Naive thymus-derived CD4-positive, alpha-beta T cell (primary cell): ENCODE data around the gene AGPAT4. TPM values are rescaled to one million over a fixed set of nuclear protein-coding genes. Genes with fewer than 3 reads are reported as not detected.

Experiments used
- ATAC-seq: fragments of 150-1000 bp; cut with Tn5 transposase; 2 replicates; pipeline ENCODE4 v1.10.0; 2021; ENCODE audit warnings: mild to moderate bottlenecking, moderate library complexity
- CTCF ChIA-PET: fragments of 350-600 bp; sonication (Branson Sonifier 250); formaldehyde crosslinking; loops from one replicate; lab custom pipeline; 2021; ENCODE audit warnings: antibody characterized with exemption; lab: Charles Lee
- POLR2A ChIA-PET: fragments of 350-600 bp; sonication (Branson Sonifier 250); formaldehyde crosslinking; loops from one replicate; lab custom pipeline; 2021; ENCODE audit warnings: antibody characterized with exemption, inconsistent platforms; lab: Charles Lee
- DNase-seq, 9 donors: peaks; one replicate each; pipeline versions ENCODE4 v3.0.0 to v3.0.0-alpha.2; 2020 to 2022; ENCODE audit warnings: mixed read lengths in 1 of 9
- H3K27ac ChIP-seq: one replicate; pipeline ENCODE4 v1.7.0; 2013; ENCODE audit warnings: mild to moderate bottlenecking, low read depth, low read length, moderate library complexity
- H3K27me3 ChIP-seq, 2 donors: one replicate each; pipeline ENCODE4 v1.7.0; 2013; ENCODE audit warnings: low read length in 2 of 2, mild to moderate bottlenecking in 2 of 2, moderate library complexity in 2 of 2; ENCODE audit not compliant: control insufficient read depth in 2 of 2, insufficient read depth in 2 of 2
- H3K36me3 ChIP-seq, 3 experiments: 1 replicate in 2 of 3; 2 replicates in 1 of 3; pipeline ENCODE4 v1.7.0; 2013; ENCODE audit warnings: low read length in 3 of 3, mild to moderate bottlenecking in 3 of 3, moderate library complexity in 1 of 3; ENCODE audit not compliant: insufficient read depth in 3 of 3, control insufficient read depth in 2 of 3
- H3K4me1 ChIP-seq, 2 donors: one replicate each; pipeline ENCODE4 v1.7.0; 2013; ENCODE audit warnings: low read length in 2 of 2, mild to moderate bottlenecking in 2 of 2, moderate library complexity in 1 of 2; ENCODE audit not compliant: control insufficient read depth in 2 of 2, insufficient read depth in 2 of 2
- H3K4me3 ChIP-seq: 2 replicates; pipeline ENCODE4 v1.7.0; 2013; ENCODE audit warnings: mild to moderate bottlenecking, low read length
- H3K9me3 ChIP-seq, 3 experiments: 1 replicate in 2 of 3; 2 replicates in 1 of 3; pipeline ENCODE4 v1.7.0; 2013; ENCODE audit warnings: low read length in 3 of 3; ENCODE audit not compliant: control insufficient read depth in 2 of 3
- H3K27ac Mint-ChIP-seq, 9 donors: one replicate each; pipeline ENCODE4 v1.8.0; 2020 to 2022; ENCODE audit warnings: mixed read lengths in 9 of 9, mild to moderate bottlenecking in 8 of 9, moderate library complexity in 5 of 9, inconsistent platforms in 2 of 9
- H3K27me3 Mint-ChIP-seq, 5 donors: one replicate each; pipeline ENCODE4 v1.8.0; 2021 to 2022; ENCODE audit warnings: mixed read lengths in 5 of 5, mild to moderate bottlenecking in 1 of 5
- H3K36me3 Mint-ChIP-seq, 5 donors: one replicate each; pipeline ENCODE4 v1.8.0; 2020 to 2022; ENCODE audit warnings: mixed read lengths in 5 of 5, mild to moderate bottlenecking in 3 of 5, inconsistent platforms in 1 of 5
- H3K4me1 Mint-ChIP-seq, 7 donors: one replicate each; pipeline ENCODE4 v1.8.0; 2020 to 2022; ENCODE audit warnings: mixed read lengths in 7 of 7, mild to moderate bottlenecking in 3 of 7, inconsistent platforms in 1 of 7
- H3K4me3 Mint-ChIP-seq, 10 donors: one replicate each; pipeline ENCODE4 v1.8.0; 2020 to 2022; ENCODE audit warnings: mild to moderate bottlenecking in 10 of 10, mixed read lengths in 10 of 10, moderate library complexity in 6 of 10, inconsistent platforms in 2 of 10
- H3K9me3 Mint-ChIP-seq, 11 donors: one replicate each; pipeline ENCODE4 v1.8.0; 2020 to 2022; ENCODE audit warnings: mixed read lengths in 11 of 11, mild to moderate bottlenecking in 4 of 11, inconsistent platforms in 1 of 11, moderate library complexity in 1 of 11
- intact Hi-C, 2 donors: fragments of 100-400 bp; cut with micrococcal nuclease; formaldehyde crosslinking; loops; one replicate each; pipeline ENCODE4 v1.15.1; 2023
- polyA plus RNA-seq, 2 donors: library from polyadenylated mRNA; unstranded; fragments of 300-500 nt; fragmentation: Illumina TruSeq; gene quantifications; one replicate each; pipeline ENCODE4 v1.2.3, GENCODE V29; 2021
- total RNA-seq, 6 experiments: library from RNA in 5 of 6; stranded (reverse) in 5 of 6; gene quantifications; 1 replicate in 5 of 6; 2 replicates in 1 of 6; pipeline ENCODE4 v1.2.3 and lab custom pipeline; 2021 to 2026

AGPAT4 gene
- total and polyA plus RNA-seq, 7 experiments from 2014 or later, result 1.1 to 16.2 (median 2.4) TPM

DNA sequence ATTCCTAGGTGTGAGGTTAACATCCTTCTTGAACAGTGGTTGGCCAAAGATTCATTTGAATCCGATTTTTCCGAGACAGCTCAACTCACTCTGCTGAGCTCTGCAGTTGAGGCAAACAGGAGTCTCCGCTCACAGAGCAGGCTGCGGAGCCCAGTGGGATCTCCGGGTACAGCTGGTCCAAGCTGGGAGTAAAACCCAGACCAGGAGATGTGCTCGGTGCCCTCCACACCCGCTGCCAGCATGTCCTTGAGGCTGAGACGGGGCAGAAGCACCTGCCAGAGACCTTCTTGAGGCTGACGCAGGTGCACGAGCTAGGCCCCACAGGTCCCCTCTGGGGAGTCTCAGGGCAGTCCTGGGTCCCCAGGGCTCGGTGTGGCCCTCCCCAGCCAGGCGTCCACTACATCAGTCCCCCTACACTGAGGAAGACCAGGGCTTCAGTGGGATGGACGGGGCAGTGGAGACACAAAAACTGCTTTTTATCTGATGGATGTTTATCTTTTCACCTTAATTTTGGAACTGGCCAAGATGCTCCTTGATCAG lies 119.0 kb downstream of the AGPAT4 start:
- Histone ChIP-seq H3K36me3 (no peaks in the 10 kb centered on the region), H3K27me3 (no peaks in the 10 kb centered on the region), H3K27ac (no peak overlapping the region), H3K9me3 (no peaks in the 10 kb centered on the region), H3K4me1 (no peaks in the 10 kb centered on the region), H3K4me3 (no peak overlapping the region)
- Mint-ChIP-seq H3K27me3 (no peaks in the 10 kb centered on the region), H3K4me3 (no peak overlapping the region), H3K36me3 (peaks cover 0 to 20% (median 15%) of the 10 kb centered on the region in 5 donors), H3K4me1 (no peaks in the 10 kb centered on the region), H3K27ac (no peak overlapping the region), H3K9me3 (peaks cover 0 to 17% (median 5%) of the 10 kb centered on the region in 11 donors)
- intact Hi-C loops, result no loop called here
- DNase-seq (no peak), ATAC-seq (no peak)
- CTCF ChIA-PET, result no interaction called here
- POLR2A ChIA-PET, result no interaction called here

DNA sequence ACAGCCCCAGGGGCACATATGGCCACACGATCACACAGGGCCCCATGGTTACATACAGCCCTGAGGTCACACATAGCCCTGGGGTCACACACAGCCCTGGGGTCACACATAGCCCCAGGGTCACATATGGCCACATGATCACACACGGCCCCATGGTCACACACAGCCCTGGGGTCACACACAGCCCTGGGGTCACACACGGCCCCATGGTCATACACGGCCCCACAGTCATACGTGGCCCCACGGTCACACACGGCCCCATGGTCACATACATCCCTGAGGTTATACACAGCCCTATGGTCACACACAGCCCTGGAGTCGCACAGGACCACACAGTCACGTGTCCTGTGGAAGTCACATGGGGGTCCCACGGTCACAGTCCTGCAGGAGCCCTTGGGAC lies 120.1 kb downstream of the AGPAT4 start:
- peaks cover 0 to 17% (median 11%) of the 10 kb centered on the region in 5 donors for H3K36me3 Mint-ChIP-seq
- peaks cover 0 to 17% (median 5%) of the 10 kb centered on the region in 11 donors for H3K9me3 Mint-ChIP-seq
- Histone ChIP-seq H3K4me1 (no peaks in the 10 kb centered on the region), H3K9me3 (no peaks in the 10 kb centered on the region), H3K4me3 (no peak overlapping the region), H3K27me3 (no peaks in the 10 kb centered on the region), H3K27ac (no peak overlapping the region), H3K36me3 (no peaks in the 10 kb centered on the region)
- no peak overlapping the region for H3K4me3 Mint-ChIP-seq
- no peaks in the 10 kb centered on the region for H3K4me1 Mint-ChIP-seq
- H3K27ac Mint-ChIP-seq, result no peak overlapping the region
- intact Hi-C loops, result loop anchor here in 1 of 2 donors (1.0 kb wide), 1 partner anchor 218 kb away; no protein-coding TSS in a partner anchor
- DNase-seq, result no peak
- CTCF ChIA-PET, result interaction anchor here (1.2 kb wide), 1 partner anchor 220 kb away, joined by 3 read pairs; no protein-coding TSS in a partner anchor
- no peaks in the 10 kb centered on the region for H3K27me3 Mint-ChIP-seq
- POLR2A ChIA-PET, result no interaction called here
- no peak for ATAC-seq

DNA sequence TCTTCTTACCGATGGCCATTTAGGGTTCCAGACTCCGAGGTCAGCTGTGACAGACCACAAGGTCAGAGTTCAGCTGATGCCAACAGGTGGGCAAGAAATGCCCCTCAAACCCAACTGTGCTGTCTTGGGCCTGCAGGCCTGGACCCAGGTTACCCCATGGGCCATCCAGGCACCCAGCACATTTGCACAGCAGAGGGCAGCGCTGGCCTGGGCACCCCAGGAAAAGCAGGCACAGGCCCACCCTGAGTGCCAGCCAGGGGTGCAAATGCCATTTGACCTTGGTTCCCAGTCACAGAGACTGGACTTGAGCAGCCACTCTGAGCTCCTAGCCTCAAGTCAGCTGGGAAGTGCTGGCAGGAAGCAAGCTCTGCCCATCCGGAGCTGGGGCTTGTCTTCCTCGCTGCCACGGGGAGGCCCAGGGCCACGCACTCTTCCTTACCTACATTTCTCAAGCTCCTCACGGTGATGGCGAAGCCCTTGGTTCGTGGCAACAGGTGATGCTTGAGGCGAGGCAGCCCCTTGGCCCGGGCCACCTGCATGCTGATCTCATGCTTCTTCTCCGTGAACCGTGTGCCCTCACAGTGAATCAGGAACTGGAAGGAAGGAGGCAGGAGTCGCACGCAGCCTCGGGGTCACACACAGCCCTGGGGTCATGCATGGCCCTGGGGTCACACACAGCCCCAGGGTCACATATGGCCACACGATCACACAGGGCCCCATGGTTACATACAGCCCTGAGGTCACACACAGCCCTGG lies 120.8 kb downstream of the AGPAT4 start:
- DNase-seq (no peak), ATAC-seq (peak; percentile 38)
- H3K27me3 Mint-ChIP-seq, result no peaks in the 10 kb centered on the region
- H3K27ac Mint-ChIP-seq, result no peak overlapping the region
- peaks cover 0 to 15% (median 8%) of the 10 kb centered on the region in 5 donors for H3K36me3 Mint-ChIP-seq
- no peaks in the 10 kb centered on the region for H3K4me1 Mint-ChIP-seq
- H3K4me3 Mint-ChIP-seq, result no peak overlapping the region
- H3K27ac ChIP-seq, result no peak overlapping the region
- H3K4me1 ChIP-seq, result no peaks in the 10 kb centered on the region
- ChIA-PET CTCF (interaction anchor here (1.2 kb wide), 1 partner anchor 220 kb away, joined by 3 read pairs; no protein-coding TSS in a partner anchor), POLR2A (interaction anchor here (0.7 kb wide), 1 partner anchor 118 kb away, joined by 3 read pairs; no protein-coding TSS in a partner anchor)
- H3K9me3 ChIP-seq, result no peaks in the 10 kb centered on the region
- H3K36me3 ChIP-seq, result no peaks in the 10 kb centered on the region
- intact Hi-C loops, result loop anchor here in 1 of 2 donors (1.0 kb wide), 1 partner anchor 218 kb away; no protein-coding TSS in a partner anchor
- no peak overlapping the region for H3K4me3 ChIP-seq
- H3K9me3 Mint-ChIP-seq, result peaks cover 0 to 14% (median 3%) of the 10 kb centered on the region in 11 donors
- H3K27me3 ChIP-seq, result no peaks in the 10 kb centered on the region

DNA sequence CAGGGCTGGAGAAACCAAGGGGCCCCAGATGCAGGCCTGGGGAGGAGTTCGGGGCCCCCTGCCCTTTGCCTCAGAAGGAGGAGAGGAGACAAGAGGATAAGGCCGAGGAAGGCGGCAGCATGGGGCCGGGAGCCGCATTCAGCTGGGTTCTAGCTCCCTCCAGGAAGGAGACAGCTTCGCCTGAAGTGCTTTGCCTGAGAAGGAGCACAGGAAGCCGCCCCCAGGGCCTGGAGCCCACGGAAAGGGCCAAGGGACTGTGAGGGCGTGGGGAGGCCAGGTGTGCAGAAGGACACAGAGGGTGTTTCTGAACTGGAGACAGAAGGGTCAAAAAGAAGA lies 121.4 kb downstream of the AGPAT4 start:
- Histone ChIP-seq H3K27ac (no peak overlapping the region), H3K36me3 (no peaks in the 10 kb centered on the region), H3K9me3 (no peaks in the 10 kb centered on the region), H3K4me3 (no peak overlapping the region), H3K27me3 (no peaks in the 10 kb centered on the region), H3K4me1 (no peaks in the 10 kb centered on the region)
- Mint-ChIP-seq H3K27me3 (no peaks in the 10 kb centered on the region), H3K4me1 (no peaks in the 10 kb centered on the region), H3K4me3 (no peak overlapping the region), H3K36me3 (peaks cover 0 to 14% (median 2%) of the 10 kb centered on the region in 5 donors), H3K27ac (no peak overlapping the region), H3K9me3 (peaks cover 0 to 8% (median 3%) of the 10 kb centered on the region in 11 donors)
- ATAC-seq, result no peak
- intact Hi-C loops, result no loop called here
- DNase-seq, result no peak
- POLR2A ChIA-PET, result no interaction called here
- CTCF ChIA-PET, result interaction anchor here (1.2 kb wide), 1 partner anchor 221 kb away, joined by 3 read pairs; no protein-coding TSS in a partner anchor

DNA sequence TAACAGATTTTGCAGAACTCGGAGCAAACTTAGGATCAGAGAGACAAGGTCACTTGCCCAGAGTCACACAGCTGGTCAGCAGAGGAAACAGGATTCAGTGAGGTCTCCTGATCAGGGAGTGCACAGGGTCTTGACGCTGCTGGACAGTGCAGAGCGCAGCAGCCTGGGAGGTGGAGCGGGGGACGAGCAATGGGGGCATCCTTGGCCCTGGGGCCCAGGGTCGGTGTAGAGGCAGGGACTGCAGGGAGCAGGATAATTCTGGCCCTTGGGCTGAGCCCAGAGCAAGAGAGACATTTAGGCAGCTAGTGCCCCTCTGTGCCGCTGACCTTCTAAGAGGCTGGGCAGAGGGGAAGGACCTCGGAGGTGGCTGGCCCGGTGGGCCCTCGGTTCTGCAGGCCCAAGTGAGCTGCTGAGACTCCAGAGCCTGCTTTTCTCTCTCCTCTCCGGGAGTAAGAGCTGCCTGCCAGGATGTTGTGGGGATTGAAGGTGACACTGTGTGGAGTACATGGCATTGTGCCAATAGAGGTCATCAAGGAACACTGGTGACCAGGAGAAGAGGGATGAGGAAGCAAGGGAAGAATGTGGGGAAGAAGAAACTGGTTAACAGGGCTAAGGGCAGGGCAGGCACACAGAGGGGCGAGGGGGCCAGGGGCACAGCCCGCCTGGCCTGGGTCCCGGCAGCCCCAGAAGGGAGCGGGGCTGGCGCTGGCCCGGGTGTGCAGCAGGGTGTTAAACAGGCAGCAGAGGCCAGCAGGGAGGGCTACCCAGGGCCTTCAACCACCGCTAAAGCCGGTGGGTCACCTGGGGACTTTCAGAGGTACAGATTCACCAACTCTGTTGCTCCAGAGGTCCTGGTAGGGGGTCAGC lies 122.0 kb downstream of the AGPAT4 start:
- intact Hi-C loops, result no loop called here
- H3K4me3 Mint-ChIP-seq, result no peak overlapping the region

DNA sequence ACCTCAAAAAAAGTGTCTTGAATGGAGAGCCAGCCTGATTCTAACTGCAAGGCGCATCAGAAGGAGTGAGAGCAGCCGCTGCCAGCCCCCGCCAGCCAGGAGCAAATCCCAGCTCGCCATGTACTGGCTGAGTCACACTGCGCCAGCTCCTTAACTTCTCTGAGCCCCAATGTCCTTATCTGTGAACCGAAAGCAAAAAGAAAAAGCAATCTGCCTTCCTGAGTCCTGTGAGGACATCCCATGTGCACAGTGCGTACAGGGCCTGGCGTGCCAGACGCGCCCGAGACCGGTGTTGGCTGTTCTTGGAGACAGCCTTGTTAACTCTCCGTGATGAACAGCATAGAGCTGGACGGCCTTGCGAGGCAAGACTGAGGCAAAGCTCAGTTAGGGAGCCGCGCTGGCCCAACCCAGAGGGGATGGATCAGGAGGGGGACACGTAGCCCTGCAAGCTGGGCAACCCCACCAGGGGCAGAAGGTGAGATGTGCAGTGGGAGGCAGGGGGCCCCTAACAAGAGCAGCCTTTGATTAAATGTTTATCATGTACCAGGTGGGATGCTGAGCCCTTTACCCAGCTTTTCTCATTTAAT lies 122.7 kb downstream of the AGPAT4 start:
- no peaks in the 10 kb centered on the region for H3K4me1 Mint-ChIP-seq
- H3K27ac Mint-ChIP-seq, result no peak overlapping the region
- CTCF ChIA-PET, result no interaction called here
- POLR2A ChIA-PET, result no interaction called here
- DNase-seq (no peak), ATAC-seq (no peak)
- H3K36me3 ChIP-seq, result no peaks in the 10 kb centered on the region
- H3K27me3 Mint-ChIP-seq, result no peaks in the 10 kb centered on the region
- H3K36me3 Mint-ChIP-seq, result peaks cover 0 to 15% (median 0%) of the 10 kb centered on the region in 5 donors
- intact Hi-C loops, result no loop called here
- H3K9me3 Mint-ChIP-seq, result peaks cover 0 to 5% (median 0%) of the 10 kb centered on the region in 11 donors
- no peak overlapping the region for H3K4me3 ChIP-seq
- H3K27ac ChIP-seq, result no peak overlapping the region
- no peaks in the 10 kb centered on the region for H3K4me1 ChIP-seq
- H3K9me3 ChIP-seq, result no peaks in the 10 kb centered on the region
- H3K4me3 Mint-ChIP-seq, result no peak overlapping the region
- no peaks in the 10 kb centered on the region for H3K27me3 ChIP-seq

More for the DNA sequence above, 122.0 kb downstream of the AGPAT4 start:
- H3K4me3 ChIP-seq, result no peak overlapping the region
- Mint-ChIP-seq H3K36me3 (peaks cover 0 to 12% (median 0%) of the 10 kb centered on the region in 5 donors), H3K9me3 (peaks cover 0 to 7% (median under 1%) of the 10 kb centered on the region in 11 donors), H3K4me1 (no peaks in the 10 kb centered on the region), H3K27me3 (no peaks in the 10 kb centered on the region), H3K27ac (peak overlapping the region in 1 of 9 donors; percentile 36)
- no peaks in the 10 kb centered on the region for H3K4me1 ChIP-seq
- no peaks in the 10 kb centered on the region for H3K27me3 ChIP-seq
- H3K36me3 ChIP-seq, result no peaks in the 10 kb centered on the region
- H3K27ac ChIP-seq, result no peak overlapping the region
- ATAC-seq, result no peak
- ChIA-PET POLR2A (no interaction called here), CTCF (no interaction called here)
- no peak for DNase-seq
- no peaks in the 10 kb centered on the region for H3K9me3 ChIP-seq
